ENCODE measurements around the gene PLPP1.
"Not testable (repeated sequence)": the region's sequence is repeated elsewhere in the genome, so short reads cannot be mapped to it uniquely, and the experiment has no call there.

PLPP1 gene

DNA sequence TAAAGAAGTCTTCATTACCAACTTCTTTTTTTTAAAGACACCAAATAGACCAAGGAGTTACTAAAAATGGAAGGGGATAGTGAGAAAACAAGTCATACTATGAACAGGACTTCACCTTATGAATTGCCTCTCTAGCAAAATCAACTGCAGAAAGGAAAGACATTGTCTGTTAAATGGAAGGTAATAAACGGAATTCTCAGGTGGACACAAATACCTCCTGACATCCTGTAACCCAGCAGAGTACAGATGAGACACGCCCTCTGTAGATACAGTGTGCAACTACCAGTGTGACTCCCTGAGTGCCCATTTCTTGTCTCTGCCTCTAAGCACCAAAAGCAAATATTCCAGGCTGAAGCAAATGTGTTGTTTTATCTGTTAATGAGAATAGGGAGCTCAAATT is 12.2 kb upstream of the PLPP1 start:
- no peak for DNase-seq (ENCODE audit: low read depth in 3 of 3, low spot score in 1 of 3)

- DNase-seq (ENCODE audit: low read depth in 3 of 3, low spot score in 1 of 3) = no peak
Observed at GRCh38 chr5:55544341-55544740, 9.6 kb upstream of the PLPP1 start.

DNA sequence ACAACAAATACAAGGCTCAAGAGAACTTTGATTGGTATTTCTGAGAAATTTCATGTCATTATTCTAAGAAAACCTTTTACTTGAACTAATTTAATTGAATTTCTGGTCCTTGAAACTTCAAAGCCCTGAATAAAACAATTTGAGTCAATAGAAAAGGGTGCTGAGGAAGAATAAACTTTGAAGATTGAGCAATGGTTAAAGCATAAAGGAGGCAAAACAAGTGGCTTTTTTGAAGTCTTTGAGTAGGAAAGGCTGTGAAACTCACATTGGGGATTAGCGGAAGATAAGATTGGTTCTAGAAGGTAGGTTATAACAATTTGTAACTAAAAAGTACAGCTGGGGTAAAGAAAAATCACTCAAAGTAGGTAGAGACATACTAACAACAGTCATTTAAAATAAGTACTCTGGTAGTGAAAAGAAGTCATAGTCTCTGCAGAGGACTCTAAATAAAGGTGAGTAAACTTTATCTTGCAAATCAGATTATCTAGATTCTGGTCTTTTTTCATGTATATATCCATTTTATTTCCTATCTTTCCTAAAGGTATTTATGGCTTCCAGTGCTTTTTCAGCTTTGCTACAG is 6.4 kb upstream of the PLPP1 start:
- no peak for DNase-seq (ENCODE audit: low read depth in 3 of 3, low spot score in 1 of 3)

- no peak for DNase-seq (ENCODE audit: low read depth in 3 of 3, low spot score in 1 of 3)
Observed at GRCh38 chr5:55540525-55540924, 5.8 kb upstream of the PLPP1 start.

DNA sequence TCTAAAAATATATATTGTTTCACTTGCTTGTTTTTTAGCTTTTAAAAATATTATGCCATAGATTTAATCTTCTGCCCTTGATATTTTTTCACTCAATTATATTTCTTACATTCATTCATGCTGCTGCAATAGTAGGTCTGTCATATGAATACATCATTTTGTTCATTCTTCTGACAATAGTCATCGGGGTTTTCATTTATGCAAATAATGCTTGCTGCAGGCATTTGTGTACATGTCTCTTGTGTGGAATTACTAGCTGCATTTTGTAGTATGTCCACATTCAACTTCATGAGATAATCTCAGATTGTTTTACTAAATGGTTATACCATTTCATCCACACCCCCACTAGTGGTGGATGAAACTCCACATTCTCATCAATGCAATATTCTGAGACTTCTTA is 5.3 kb upstream of the PLPP1 start:
- DNase-seq (ENCODE audit: low read depth in 3 of 3, low spot score in 1 of 3) = no peak

GRCh38 chr5:55538661-55539060 is 3.9 kb upstream of the PLPP1 start:
- no peak for DNase-seq (ENCODE audit: low read depth in 3 of 3, low spot score in 1 of 3)

DNA sequence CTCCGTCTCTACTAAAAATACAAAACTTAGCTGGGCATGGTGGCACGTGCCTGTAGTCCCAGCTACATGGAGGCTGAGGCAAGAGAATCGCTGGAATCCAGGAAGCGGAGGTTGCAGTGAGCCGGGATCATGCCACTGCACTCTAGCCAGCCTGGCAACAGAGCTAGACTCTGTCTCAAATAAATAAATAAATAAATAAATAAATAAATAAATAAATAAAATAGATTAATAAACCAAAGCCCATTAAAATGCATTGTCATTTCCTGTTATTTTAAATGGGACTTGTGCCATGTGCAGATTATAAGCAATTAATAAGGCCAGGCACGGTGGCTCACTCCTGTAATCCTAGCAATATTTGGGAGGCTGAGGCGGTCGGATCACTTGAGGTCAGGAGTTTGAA is 2.6 kb upstream of the PLPP1 start:
- not testable (repeated sequence) for DNase-seq (ENCODE audit: low read depth in 3 of 3, low spot score in 1 of 3)

GRCh38 chr5:55535199-55535905 is 588 bp upstream of the PLPP1 start:
- DNase-seq (ENCODE audit: low read depth in 3 of 3, low spot score in 1 of 3) = no peak

- no peak for DNase-seq (ENCODE audit: low read depth in 3 of 3, low spot score in 1 of 3)
Observed at GRCh38 chr5:55533521-55534435, 986 bp downstream of the PLPP1 start.

- DNase-seq (ENCODE audit: low read depth in 3 of 3, low spot score in 1 of 3) = no peak
Observed at GRCh38 chr5:55530669-55531068, 4.1 kb downstream of the PLPP1 start.

DNA sequence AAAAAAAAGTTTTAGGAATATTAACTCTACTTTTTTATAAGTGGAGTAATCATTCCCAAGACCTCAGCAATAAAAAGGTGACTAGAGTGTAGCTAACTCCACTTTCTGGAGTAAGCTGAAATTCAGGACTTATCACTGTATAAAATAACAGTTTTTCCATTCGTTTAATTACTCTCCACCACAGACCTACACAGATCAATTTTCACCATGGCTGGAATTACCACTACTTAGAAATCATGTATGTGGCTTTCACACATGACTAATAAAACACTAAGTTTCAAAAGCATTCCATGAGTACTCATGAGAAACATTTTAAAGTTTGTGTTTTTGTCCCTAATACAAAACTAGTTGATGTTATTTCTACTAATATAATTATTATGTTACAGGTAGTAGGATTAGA is 9.9 kb downstream of the PLPP1 start:
- no peak for DNase-seq (ENCODE audit: low read depth in 3 of 3, low spot score in 1 of 3)

DNA sequence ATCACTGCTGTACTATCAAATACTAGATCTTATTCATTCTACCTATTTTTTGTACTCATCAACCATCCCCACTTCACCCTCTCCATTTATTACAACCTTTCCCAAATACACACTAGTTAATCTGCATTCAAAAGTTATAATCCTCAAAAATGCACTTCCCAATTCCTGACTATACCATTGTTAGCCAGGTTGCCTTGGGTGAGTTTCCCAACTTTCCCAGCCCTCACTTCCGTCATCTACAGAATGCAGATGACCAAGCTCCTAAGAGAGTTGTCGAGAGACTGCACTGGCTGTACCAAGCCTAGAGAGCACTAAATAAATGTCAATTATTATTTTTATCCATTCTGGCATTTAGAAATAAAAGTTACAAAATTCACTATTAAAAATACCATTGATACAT is 11.5 kb downstream of the PLPP1 start:
- DNase-seq (ENCODE audit: low read depth in 3 of 3, low spot score in 1 of 3) = no peak

GRCh38 chr5:55521881-55522280 is 12.9 kb downstream of the PLPP1 start:
- DNase-seq (ENCODE audit: low read depth in 3 of 3, low spot score in 1 of 3) = no peak

- no peak for DNase-seq (ENCODE audit: low read depth in 3 of 3, low spot score in 1 of 3)
Observed at GRCh38 chr5:55520117-55520839, 14.5 kb downstream of the PLPP1 start.

- DNase-seq (ENCODE audit: low read depth in 3 of 3, low spot score in 1 of 3) = no peak
Observed at GRCh38 chr5:55518831-55519390, 15.9 kb downstream of the PLPP1 start.

GRCh38 chr5:55517804-55518203 is 17.0 kb downstream of the PLPP1 start:
- DNase-seq (ENCODE audit: low read depth in 3 of 3, low spot score in 1 of 3) = no peak

DNA sequence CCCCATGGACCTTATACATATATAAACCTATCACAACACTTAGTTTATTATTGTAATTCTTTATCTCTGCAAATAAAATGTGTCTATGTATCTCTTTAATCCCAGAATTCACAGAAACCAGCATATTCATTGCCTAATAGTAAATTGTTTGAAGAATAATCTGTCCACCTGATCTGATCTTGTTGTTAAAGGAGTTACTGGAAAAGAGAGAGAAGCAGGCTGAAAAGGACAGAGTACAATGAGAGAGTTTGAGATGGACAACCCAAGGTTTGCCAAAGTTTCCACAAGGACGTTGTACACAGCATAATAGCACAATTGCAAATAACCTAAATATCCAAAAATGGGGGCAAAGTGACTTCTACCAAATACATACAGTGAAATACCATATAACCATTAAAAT is 23.8 kb downstream of the PLPP1 start:
- no peak for DNase-seq (ENCODE audit: low read depth in 3 of 3, low spot score in 1 of 3)

GRCh38 chr5:55510523-55510880 is 24.3 kb downstream of the PLPP1 start:
- no peak for DNase-seq (ENCODE audit: low read depth in 3 of 3, low spot score in 1 of 3)

GRCh38 chr5:55509796-55510522 is 24.8 kb downstream of the PLPP1 start:
- DNase-seq (ENCODE audit: low read depth in 3 of 3, low spot score in 1 of 3) = no peak

- no peak for DNase-seq (ENCODE audit: low read depth in 3 of 3, low spot score in 1 of 3)
Observed at GRCh38 chr5:55509097-55509496, 25.7 kb downstream of the PLPP1 start.

GRCh38 chr5:55507574-55507973 is 27.2 kb downstream of the PLPP1 start:
- DNase-seq (ENCODE audit: low read depth in 3 of 3, low spot score in 1 of 3) = no peak

All from stimulated activated CD4-positive, alpha-beta T cell treated with anti-CD3 and anti-CD28 coated beads, TNF-alpha, amount 100 ng/mL, for 1 hour (primary cell).